GM21526 (cell line): ENCODE measurements around the gene TMEM9B.

Experiments used
- ATAC-seq: cut with Tn5 transposase; IDR thresholded peaks from one replicate; pipeline ENCODE4 v1.9.1; 2021; ENCODE audit warnings: moderate library complexity; ENCODE audit not compliant: unreplicated experiment, low FRiP score

The TMEM9B gene

GRCh38 chr11:8932564-8933180 lies 31.6 kb downstream of the TMEM9B start, which contains the start of gene C11orf16:
TSS of gene C11orf16 (minus strand) at chr11:8932947. CDS start at chr11:8932308, 639 bp downstream.
- no peak for ATAC-seq

- ATAC-seq: no peak
Measured at GRCh38 chr11:8930456-8931175, 33.6 kb downstream of the TMEM9B start.

GRCh38 chr11:8928981-8929615 lies 35.1 kb downstream of the TMEM9B start:
- ATAC-seq: no peak

- no peak for ATAC-seq
Measured at GRCh38 chr11:8928205-8928604, 36.0 kb downstream of the TMEM9B start.

- no peak for ATAC-seq
Measured at GRCh38 chr11:8927233-8927632, 37.0 kb downstream of the TMEM9B start.

- no peak for ATAC-seq
Measured at GRCh38 chr11:8926236-8926635, 38.0 kb downstream of the TMEM9B start.

GRCh38 chr11:8925711-8926110 lies 38.5 kb downstream of the TMEM9B start:
- no peak for ATAC-seq

GRCh38 chr11:8922691-8923090 lies 41.6 kb downstream of the TMEM9B start:
- no peak for ATAC-seq

GRCh38 chr11:8917157-8917825 lies 47.0 kb downstream of the TMEM9B start:
- ATAC-seq: no peak

- no peak for ATAC-seq
Measured at GRCh38 chr11:8914661-8915018, 49.6 kb downstream of the TMEM9B start.

- no peak for ATAC-seq
Measured at GRCh38 chr11:8913961-8914660, 50.1 kb downstream of the TMEM9B start.

- peak; percentile 63 for ATAC-seq
Measured at GRCh38 chr11:8911029-8911823, 53.0 kb downstream of the TMEM9B start, which contains the start of gene AKIP1. TSS of gene AKIP1 (plus strand) at chr11:8911189. CDS start at chr11:8911450, 261 bp downstream.

- peak; percentile 10 for ATAC-seq
Measured at GRCh38 chr11:8910649-8911026, 53.6 kb downstream of the TMEM9B start.

- no peak for ATAC-seq
Measured at GRCh38 chr11:8908099-8908498, 56.1 kb downstream of the TMEM9B start.

GRCh38 chr11:8907116-8907515 lies 57.1 kb downstream of the TMEM9B start:
- ATAC-seq: no peak

- no peak for ATAC-seq
Measured at GRCh38 chr11:8905528-8906165, 58.6 kb downstream of the TMEM9B start.

- no peak for ATAC-seq
Measured at GRCh38 chr11:8899119-8899753, 65.0 kb downstream of the TMEM9B start.
